K562 (cell line): ENCODE data around the gene FEM1B. TPM values are rescaled to one million over a fixed set of nuclear protein-coding genes. Genes with fewer than 3 reads are reported as not detected.
A peak's percentile ranks its signal among the peaks of the same experiment; 100 is the strongest.

Experiments
- CAMTA2 ChIP-seq: fragments of 250-450 bp; sonication (Bioruptor Pico); conservative IDR thresholded peaks from 2 replicates; pipeline ENCODE4 v1.5.1; 2022
- CBX1 ChIP-seq: sonication (generic); IDR thresholded peaks from 2 replicates; pipeline ENCODE4 v1.6.1; 2016; ENCODE audit warnings: antibody characterized with exemption, low read depth, mild to moderate bottlenecking
- CUX1 ChIP-seq: fragments of 200-800 bp; sonication (Bioruptor generic); IDR thresholded peaks from 2 replicates; pipeline ENCODE4 v1.6.1; 2016; ENCODE audit warnings: missing genetic modification characterization, missing compliant biosample characterization
- DIDO1 ChIP-seq: fragments of 450-650 bp; IDR thresholded peaks from 2 replicates; pipeline ENCODE4 v1.6.1; 2016; ENCODE audit warnings: low read depth, missing biosample characterization, missing genetic modification characterization
- HLTF ChIP-seq: fragments of 450-650 bp; IDR thresholded peaks from 2 replicates; pipeline ENCODE4 v1.6.1; 2016
- MXD1 ChIP-seq: fragments of 250-450 bp; sonication (Bioruptor Pico); IDR thresholded peaks from 2 replicates; pipeline ENCODE4 v1.8.0; 2021; ENCODE audit warnings: borderline replicate concordance, mild to moderate bottlenecking, moderate library complexity; ENCODE audit not compliant: poor library complexity, severe bottlenecking
- NCOR1 ChIP-seq: fragments of 450-650 bp; IDR thresholded peaks from 2 replicates; pipeline ENCODE4 v1.6.1; 2016; ENCODE audit warnings: mild to moderate bottlenecking, moderate library complexity
- NFE2 ChIP-seq: IDR thresholded peaks from 2 replicates; pipeline ENCODE4 v1.6.1; 2014; ENCODE audit warnings: antibody characterized with exemption, low read depth
- NFRKB ChIP-seq: fragments of 450-650 bp; IDR thresholded peaks from 2 replicates; pipeline ENCODE4 v1.6.1; 2016; ENCODE audit warnings: low read depth
- SRSF9 ChIP-seq: fragments of 200-400 bp; formaldehyde crosslinking; IDR thresholded peaks from 2 replicates; pipeline ENCODE4 v1.6.1; 2017; ENCODE audit warnings: low read depth, low read length, borderline replicate concordance
- TEAD1 ChIP-seq, 2 experiments: fragments of 450-650 bp in 1 of 2; sonication (generic) in 1 of 2; formaldehyde crosslinking; IDR thresholded peaks; 2 replicates each; pipeline versions ENCODE4 v1.4.0 to v1.8.0; 2020 to 2022; ENCODE audit warnings: mild to moderate bottlenecking in 2 of 2, missing genetic modification reagents in 1 of 2
- polyA plus RNA-seq, 8 experiments: library from polyadenylated mRNA; depleted of rRNA in 4 of 8; stranded (reverse) in 5 of 8; unstranded in 3 of 8; fragments of >200 nt; fragmentation: Nextera tagmentation in 2 of 8; fragmentation: Illumina TruSeq in 1 of 8; extraction: Ambion mirVana in 2 of 8; extraction: Trizol in 1 of 8; gene quantifications; 2 replicates each; pipeline versions ENCODE4 v1.2.1 to v1.2.3, GENCODE V29; 2011 to 2014; ENCODE audit warnings: inconsistent platforms in 1 of 8, missing spikeins in 1 of 8
- total RNA-seq, 7 experiments: library from RNA; depleted of rRNA in 6 of 7; stranded (reverse); fragments of >200 nt in 6 of 7; fragmentation: Illumina TruSeq in 2 of 7; extraction: Trizol in 2 of 7; gene quantifications; 2 replicates each; pipeline versions ENCODE4 v1.2.1 to v1.2.3, GENCODE V29; 2011 to 2021; ENCODE audit warnings: low replicate concordance in 1 of 7
- TF ChIP-seq, protein P1 (sequence below): sonication (generic); formaldehyde crosslinking; IDR thresholded peaks from 2 replicates; pipeline ENCODE4 v1.4.0; 2020; ENCODE audit warnings: mild to moderate bottlenecking, missing genetic modification reagents
- TF ChIP-seq, protein P2 (sequence below): sonication (generic); formaldehyde crosslinking; IDR thresholded peaks from 2 replicates; pipeline ENCODE4 v1.8.0; 2023; ENCODE audit warnings: mild to moderate bottlenecking, missing genetic modification reagents
- TF ChIP-seq, protein P3 (sequence below): fragments of 250-450 bp; sonication (Bioruptor Pico); IDR thresholded peaks from 2 replicates; pipeline ENCODE4 v1.8.0; 2022; ENCODE audit warnings: moderate library complexity, mild to moderate bottlenecking, inconsistent platforms

Gene FEM1B
- total and polyA plus RNA-seq, 9 of the 15 experiments (the other 6 are each of a cell fraction or from before 2014, with no cell fraction given): 5.9 to 61.6 (median 20.1) TPM

DNA sequence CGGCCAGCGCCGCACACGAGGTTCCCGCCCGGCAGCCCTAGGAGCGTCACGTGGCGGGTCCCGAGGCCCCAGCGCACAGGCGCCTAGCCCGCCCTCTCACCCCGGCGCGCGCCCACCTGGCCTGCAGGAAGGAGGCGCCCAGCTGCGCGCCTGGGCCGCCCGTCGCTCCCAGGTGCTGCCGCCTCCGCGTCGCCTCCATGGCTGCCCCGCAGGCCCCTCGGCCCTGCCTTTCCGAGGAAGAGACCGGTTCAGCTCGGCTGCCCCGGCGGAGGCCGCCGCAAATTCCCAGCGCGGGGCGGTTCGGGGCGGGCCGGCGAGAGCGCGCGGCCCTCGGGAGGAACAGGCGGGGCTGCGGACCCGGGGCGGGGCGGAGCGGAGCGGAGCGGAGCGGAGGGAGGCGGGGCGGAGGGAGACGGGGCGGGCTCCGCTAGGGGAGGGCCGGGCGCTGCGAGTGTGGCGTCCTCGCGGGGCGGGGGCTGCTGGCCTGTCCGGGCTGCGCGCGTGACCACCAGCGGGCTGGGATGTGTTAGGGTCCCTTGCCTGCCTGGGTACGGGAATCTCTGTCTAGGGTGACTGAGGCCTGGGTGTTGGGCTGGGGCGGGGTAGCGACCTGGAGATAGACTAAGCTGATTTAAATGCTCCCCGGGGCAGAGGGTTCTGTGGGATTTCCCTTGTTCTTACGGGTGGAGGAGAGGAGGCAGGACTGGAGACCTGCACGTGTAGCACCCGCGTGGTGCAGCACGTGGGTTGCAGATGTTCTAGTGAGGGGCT lies 48.0 kb upstream of the FEM1B start, which contains the start of gene CLN6 (continued):
- TF ChIP-seq CUX1 (CRISPR knock-in tag): no peak
- peak; percentile 75 for TF ChIP-seq MXD1
- TF ChIP-seq, protein P1, sequence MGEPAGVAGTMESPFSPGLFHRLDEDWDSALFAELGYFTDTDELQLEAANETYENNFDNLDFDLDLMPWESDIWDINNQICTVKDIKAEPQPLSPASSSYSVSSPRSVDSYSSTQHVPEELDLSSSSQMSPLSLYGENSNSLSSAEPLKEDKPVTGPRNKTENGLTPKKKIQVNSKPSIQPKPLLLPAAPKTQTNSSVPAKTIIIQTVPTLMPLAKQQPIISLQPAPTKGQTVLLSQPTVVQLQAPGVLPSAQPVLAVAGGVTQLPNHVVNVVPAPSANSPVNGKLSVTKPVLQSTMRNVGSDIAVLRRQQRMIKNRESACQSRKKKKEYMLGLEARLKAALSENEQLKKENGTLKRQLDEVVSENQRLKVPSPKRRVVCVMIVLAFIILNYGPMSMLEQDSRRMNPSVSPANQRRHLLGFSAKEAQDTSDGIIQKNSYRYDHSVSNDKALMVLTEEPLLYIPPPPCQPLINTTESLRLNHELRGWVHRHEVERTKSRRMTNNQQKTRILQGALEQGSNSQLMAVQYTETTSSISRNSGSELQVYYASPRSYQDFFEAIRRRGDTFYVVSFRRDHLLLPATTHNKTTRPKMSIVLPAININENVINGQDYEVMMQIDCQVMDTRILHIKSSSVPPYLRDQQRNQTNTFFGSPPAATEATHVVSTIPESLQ (CRISPR knock-in tag): peak; percentile 47; the same call in 1 of the 2 replicates
- peak; percentile 50; the same call in 1 of the 2 replicates for TF ChIP-seq HLTF
- peak; percentile 23; the same call in 1 of the 2 replicates for TF ChIP-seq CBX1
- TF ChIP-seq, protein P2, sequence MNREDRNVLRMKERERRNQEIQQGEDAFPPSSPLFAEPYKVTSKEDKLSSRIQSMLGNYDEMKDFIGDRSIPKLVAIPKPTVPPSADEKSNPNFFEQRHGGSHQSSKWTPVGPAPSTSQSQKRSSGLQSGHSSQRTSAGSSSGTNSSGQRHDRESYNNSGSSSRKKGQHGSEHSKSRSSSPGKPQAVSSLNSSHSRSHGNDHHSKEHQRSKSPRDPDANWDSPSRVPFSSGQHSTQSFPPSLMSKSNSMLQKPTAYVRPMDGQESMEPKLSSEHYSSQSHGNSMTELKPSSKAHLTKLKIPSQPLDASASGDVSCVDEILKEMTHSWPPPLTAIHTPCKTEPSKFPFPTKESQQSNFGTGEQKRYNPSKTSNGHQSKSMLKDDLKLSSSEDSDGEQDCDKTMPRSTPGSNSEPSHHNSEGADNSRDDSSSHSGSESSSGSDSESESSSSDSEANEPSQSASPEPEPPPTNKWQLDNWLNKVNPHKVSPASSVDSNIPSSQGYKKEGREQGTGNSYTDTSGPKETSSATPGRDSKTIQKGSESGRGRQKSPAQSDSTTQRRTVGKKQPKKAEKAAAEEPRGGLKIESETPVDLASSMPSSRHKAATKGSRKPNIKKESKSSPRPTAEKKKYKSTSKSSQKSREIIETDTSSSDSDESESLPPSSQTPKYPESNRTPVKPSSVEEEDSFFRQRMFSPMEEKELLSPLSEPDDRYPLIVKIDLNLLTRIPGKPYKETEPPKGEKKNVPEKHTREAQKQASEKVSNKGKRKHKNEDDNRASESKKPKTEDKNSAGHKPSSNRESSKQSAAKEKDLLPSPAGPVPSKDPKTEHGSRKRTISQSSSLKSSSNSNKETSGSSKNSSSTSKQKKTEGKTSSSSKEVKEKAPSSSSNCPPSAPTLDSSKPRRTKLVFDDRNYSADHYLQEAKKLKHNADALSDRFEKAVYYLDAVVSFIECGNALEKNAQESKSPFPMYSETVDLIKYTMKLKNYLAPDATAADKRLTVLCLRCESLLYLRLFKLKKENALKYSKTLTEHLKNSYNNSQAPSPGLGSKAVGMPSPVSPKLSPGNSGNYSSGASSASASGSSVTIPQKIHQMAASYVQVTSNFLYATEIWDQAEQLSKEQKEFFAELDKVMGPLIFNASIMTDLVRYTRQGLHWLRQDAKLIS: peak; percentile 39; the same call in 1 of the 2 replicates
- no peak for TF ChIP-seq NCOR1
- TF ChIP-seq, protein P3, sequence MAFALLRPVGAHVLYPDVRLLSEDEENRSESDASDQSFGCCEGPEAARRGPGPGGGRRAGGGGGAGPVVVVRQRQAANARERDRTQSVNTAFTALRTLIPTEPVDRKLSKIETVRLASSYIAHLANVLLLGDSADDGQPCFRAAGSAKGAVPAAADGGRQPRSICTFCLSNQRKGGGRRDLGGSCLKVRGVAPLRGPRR (CRISPR knock-in tag): no peak
- TF ChIP-seq TEAD1 (CRISPR knock-in tag; IDR thresholded peaks at IDR 0.05): peak in 1 of 2 experiments; percentile 87; a peak in 2 of 4 replicates
- no peak for TF ChIP-seq SRSF9
- no peak for TF ChIP-seq NFE2
- no peak for TF ChIP-seq DIDO1 (tag)
- TF ChIP-seq CAMTA2 (CRISPR knock-in tag): no peak
- TF ChIP-seq NFRKB: no peak
